Measurements from ENCODE around the gene DIPK1A.

- TF ChIP-seq CTCF (IDR thresholded peaks at IDR 0.05): no peak
- TF ChIP-seq POLR2A (IDR thresholded peaks at IDR 0.05): no peak
Measured at GRCh38 chr1:92859400-92860039, 101.7 kb downstream of the DIPK1A start.
